Measurements from ENCODE around the gene PGPEP1.
"Not testable (repeated sequence)": the region's sequence is repeated elsewhere in the genome, so short reads cannot be mapped to it uniquely, and the experiment has no call there.

The PGPEP1 gene

DNA sequence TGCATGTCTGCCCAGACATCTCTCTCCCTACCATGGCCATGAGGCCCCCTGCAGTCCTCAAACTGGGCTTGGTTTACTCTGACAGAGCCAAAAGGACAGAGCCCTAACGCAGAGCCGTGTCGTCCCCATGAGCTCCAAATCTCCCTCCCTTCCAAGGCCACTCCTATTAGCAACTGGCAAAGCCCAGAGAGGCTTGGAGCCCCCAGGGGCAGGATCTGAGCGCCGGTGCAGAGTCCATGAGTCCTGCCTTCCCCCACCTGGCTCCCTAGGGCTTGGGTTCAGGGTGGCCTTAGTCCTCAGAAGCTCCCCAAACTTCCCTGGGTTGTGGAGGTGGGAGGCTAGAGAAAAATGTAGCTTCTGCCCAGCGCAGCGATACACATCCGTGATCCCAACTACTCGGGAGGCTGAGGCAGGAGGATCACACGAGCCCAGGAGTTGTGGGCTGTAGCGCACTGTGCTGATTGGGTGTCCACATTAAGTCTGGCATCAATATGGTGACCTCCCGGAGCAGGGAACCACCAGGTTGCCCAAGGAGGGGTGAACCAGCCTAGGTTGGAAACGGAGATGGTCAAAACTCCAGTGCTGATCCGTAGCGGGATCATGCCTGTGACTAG lies 7.4 kb upstream of the PGPEP1 start:
- no peak for DNase-seq (ENCODE audit: low spot score)

DNA sequence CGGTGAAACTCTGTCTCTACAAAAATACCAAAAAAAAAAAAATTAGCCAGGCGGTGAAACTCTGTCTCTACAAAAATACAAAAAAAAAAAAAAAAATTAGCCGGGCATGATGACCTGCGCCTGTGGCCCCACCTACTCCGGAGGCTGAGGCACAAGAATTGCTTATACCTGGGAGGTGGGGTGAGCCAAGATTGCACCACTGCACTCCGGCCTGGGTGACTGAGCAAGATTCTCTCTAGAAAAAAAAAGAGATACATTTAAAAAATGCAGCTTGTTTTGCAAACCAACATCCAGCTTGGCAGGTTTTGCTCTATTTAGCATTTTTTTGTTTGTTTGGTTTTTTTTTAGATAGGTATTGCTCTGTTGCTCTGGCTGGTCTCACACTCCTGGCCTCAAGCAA lies 6.7 kb upstream of the PGPEP1 start:
- DNase-seq (ENCODE audit: low spot score): no peak

DNA sequence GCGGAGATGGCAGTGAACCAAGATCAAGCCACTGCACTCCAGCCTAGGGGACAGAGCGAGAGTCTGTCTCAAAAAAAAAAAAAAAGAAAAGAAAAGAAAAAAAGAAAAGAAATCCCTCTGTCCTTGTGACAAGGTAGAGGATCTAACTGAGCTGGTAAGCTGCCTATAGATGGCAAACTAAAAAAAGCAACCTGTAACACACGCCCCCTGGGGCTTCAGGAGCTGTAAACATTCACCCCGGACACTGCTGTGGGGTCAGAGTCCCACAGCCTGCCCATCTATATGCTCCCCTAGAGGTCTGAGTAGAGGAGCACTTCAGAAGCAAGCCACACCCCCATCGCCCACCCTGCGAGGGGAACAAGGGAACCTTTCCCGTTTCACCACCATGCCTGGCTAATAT lies 4.3 kb upstream of the PGPEP1 start:
- DNase-seq (ENCODE audit: low spot score): no peak

DNA sequence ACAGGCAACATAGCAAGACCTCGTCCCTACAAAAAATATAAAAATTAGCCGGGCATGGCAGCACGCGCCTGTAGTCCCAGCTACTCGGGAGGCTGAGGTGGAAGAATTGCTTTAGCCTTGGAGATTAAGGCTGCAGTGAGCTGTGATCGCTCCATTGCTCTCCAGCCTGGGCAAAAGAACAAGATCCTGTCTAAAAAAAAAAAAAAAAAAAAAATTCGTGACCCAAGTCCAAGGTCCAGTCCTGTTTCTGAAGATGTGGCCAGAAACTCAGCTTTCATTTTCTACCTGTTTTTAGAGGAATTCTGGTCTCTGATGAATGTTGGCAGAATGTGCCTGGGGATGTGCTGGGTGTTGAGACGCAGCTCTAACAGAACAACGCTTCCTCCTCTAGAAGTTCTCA lies 1.9 kb upstream of the PGPEP1 start:
- DNase-seq (ENCODE audit: low spot score): no peak

DNA sequence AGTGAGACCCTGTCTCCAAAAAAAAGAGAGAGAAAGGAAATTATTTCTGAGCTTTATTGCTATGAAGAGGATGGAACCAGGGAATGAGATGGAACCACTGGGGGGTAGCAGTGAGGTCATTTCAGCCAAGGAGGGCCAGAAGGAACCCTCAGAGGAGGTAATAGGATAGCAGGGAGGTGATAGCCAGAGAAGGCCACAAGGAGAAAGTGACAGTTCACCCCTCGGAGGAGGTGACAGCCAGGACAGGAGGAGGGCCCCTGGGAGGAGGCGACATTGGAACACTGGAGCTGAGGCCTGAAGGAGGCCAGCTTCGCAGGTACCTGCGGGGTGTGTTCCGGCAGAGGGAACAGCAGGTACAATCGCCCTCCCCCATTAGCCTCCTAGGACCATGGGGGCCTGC lies 675 bp upstream of the PGPEP1 start:
- DNase-seq (ENCODE audit: low spot score): peak; percentile 66

DNA sequence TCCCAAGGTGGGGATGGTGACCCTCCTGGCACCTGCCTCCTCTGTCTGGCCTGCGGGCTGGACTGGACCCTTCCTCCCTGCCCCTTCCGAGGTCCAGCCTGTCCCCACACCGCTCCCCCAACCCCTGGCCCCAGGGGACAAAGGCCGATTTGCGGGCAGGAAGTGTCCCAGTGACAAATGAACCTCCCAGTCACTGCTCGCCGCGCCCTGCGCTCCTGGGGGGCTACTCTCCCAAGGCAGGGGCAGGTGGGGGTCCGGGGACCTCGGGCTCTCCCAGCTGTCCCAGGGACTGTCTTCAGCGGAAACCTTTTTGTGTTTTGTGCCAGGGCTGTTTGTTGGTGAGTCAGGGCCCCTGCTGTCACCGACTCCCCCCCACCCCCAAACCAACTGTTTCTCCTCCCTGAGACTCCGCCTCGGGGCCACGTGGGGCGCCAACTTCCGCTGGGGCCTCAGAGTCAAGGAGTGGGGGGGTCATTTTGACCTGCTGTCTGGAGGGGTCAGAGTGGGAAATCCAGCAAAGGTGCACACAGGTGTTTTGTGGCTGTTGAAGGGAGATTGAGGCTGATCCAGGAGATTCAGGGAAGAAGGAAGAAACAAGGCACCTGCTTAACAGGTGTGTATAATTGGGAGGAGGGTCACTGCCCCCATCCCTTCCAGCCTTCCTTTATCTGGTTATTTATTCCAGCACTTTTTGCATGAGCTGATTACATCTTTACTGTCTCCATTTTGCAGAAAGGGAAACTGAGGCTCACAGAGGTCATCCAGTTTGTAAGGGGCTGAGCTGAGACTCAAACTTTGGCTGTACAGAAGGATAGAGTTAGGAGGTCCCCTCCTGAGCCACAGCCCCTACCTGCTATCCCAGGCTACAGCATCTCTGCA lies 831 bp downstream of the PGPEP1 start:
- DNase-seq (ENCODE audit: low spot score): peak; percentile 78

DNA sequence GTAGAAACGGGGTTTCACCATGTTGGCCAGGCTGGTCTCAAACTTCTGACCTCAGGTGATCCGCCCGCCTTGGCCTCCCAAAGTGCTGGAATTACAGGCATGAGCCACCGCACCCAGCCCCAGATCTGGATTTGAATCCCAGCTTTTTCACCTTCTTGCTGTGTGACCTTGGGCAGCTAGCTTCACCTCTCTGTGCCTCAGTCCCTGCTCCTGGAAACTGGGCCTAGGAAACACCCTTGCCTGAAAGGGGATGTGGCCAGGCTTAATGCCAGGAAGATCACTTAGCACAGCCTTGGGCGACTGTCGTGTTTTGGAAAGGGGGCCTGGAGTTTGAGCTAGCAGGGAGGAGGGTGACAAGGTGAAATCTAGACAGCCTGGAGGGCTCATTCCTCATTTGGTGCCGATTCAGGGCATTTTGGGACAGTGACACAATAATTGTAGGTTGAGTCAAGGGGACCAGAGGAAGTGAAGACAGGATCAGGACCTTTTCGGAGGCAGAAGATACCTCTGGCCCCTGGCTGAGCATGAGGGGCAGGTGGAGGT lies 1.8 kb downstream of the PGPEP1 start:
- no peak for DNase-seq (ENCODE audit: low spot score)

DNA sequence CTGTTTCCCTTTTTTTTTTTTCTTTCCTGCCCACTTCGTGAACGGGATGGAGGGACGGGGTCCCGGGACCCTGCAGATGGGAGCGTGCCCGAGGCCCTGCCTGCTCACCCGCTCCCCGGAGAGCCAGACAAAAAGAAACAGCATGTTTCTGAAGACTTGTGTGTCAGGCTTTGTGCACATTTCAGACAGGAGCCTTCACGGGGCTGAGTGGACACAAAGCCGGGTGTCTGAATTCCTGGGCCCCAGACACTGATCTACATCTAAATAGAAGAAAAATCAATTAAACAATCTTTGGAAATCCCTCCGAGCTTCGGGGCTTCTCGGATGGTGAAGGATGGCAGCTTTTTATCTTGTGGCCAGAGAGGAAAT lies 4.2 kb downstream of the PGPEP1 start:
- DNase-seq (ENCODE audit: low spot score): no peak

DNA sequence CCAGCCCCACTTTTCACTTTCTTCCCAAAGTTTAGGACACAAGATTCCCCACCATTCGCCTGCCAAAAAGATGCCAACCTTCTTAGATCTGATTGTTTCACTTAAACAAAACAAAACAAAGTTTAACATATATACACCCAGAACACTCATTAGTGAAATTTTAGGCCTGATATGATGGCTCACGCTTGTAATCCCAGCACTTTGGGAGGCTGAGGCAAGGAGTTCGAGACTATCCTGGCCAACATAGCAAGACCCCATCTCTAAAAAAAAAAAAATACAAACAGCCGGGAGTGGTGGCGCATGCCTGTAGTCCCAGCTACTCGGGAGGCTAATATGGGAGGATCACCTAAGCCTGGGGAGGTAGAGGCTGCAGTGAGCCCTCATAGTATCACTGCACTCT lies 4.9 kb downstream of the PGPEP1 start:
- no peak for DNase-seq (ENCODE audit: low spot score)

DNA sequence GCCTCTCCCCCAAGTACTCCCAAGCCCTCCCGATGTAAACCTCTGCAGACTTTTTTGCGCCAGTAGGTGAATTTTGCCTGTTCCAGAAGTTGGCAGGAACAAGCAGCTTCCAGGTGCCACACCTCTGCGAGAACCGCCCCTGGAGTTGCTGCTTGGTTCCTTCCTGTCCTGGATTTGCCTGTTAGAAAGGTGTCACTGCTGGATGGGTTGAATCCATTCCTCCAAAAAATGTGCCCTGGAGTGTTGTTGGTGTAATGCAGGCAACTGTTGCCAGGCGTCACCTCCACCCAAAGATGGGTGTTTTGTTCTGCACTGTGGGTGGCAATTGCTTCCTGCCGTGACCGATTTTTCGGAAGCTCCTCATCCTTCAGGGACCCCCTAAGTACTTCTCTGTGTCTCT lies 5.7 kb downstream of the PGPEP1 start:
- DNase-seq (ENCODE audit: low spot score): no peak

DNA sequence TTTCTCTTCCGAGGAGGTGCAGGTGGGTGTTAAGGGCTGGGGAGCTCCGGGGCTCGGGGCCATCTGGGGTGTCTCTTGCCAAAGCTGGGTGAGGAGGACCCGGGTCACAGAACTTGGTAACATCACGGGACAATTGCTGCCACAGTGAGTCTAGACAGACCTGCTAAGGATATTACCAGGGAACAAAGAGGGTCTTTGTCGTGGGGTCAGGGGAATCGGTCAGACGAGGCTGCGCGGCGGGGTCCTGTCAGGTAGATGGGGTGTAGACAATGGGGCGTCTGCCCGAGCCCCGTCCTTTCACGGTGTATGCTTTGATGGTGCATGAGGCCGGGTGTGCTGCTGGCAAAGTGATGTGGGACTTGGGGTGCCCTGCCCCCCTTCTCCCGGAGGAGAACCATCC lies 7.8 kb downstream of the PGPEP1 start:
- DNase-seq (ENCODE audit: low spot score): no peak

DNA sequence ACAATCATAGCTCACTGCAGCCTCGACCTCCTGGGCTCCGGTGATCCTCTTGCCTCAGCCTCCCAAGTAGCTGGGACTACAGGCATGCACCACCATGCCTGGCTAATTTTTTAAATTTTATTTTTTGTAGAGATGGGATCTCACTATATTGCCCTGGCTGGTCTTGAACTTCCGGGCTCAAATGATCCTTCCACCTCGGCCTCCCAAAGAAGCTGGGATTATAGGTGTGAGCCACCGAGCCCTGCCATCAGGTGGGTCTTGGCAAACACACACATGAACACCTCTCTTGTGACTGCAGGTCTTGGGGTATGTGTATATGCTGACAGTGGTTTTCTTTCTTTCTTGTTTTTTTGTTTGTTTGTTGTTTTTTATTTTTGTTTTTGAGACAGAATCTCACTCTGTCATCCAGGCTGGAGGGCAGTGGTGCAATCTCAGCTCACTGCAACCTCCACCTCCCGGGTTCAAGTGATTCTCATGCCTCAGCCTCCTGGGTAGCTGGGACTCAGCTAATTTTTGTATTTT lies 8.5 kb downstream of the PGPEP1 start:
- DNase-seq (ENCODE audit: low spot score): not testable (repeated sequence)

DNA sequence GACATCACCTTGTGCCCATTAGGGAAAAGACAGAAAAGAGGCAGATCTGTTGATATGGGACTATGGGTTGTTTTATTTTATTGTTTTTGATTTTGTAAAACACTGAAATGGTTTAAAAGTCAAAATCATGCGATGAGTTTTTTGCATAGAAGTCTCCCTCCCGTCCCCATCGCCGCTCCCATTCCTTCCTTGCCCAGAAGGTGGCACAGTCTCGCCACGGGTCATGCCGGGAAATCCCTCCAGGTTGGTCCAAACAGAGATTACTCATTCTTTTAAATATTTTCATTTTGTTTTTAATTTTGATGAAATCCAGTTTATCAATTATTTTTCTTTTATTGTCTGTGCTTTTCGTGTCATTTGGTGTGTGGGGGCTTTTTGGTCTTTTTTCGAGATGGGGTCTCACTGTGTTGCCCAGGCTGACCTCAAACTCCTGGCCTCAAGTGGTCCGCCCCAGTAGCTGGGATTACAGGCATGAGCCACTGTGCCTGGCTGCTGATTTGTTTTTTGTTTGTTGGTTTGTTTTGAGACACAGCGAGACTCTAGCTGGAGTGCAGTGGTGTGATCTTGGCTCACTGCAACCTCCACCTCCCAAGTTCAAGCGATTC lies 9.2 kb downstream of the PGPEP1 start:
- DNase-seq (ENCODE audit: low spot score): peak; percentile 76

DNA sequence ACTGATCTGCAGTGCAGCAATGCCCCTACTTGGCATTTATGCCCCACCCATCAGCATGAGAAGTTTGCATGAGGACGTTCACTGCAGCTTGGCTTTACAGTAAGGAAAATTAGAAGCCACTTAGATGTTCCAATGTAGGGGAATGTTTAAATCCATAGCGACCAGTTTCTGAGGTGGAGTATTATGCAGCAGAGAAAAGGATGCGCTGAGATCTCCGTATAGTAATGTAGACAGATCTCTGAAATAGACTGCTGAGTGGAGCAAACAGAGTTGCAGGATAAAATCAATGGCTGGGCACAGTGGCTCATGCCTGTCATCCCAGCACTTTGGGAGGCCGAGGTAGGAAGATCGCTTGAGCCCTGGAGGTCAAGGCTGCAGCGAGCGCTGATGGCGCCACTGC lies 10.1 kb downstream of the PGPEP1 start:
- no peak for DNase-seq (ENCODE audit: low spot score)

DNA sequence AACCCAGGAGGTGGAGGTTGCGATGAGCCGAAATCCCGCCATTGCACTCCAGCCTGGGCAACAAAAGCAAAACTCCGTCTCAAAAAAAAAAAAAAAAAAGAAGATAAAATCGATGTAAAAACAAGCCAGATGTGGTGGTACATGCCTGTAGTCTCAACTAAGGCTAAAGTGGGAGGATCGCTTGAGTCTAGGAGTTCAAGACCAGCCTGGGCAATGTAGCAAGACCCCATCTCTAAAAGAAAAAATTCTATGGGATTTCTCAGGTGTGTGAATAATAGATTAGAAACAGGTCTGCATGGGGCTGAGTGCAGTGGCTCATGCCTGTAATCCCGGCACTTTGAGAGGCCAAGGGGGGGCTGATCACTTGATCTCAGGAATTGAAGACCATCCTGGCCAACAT lies 11.1 kb downstream of the PGPEP1 start:
- no peak for DNase-seq (ENCODE audit: low spot score)

DNA sequence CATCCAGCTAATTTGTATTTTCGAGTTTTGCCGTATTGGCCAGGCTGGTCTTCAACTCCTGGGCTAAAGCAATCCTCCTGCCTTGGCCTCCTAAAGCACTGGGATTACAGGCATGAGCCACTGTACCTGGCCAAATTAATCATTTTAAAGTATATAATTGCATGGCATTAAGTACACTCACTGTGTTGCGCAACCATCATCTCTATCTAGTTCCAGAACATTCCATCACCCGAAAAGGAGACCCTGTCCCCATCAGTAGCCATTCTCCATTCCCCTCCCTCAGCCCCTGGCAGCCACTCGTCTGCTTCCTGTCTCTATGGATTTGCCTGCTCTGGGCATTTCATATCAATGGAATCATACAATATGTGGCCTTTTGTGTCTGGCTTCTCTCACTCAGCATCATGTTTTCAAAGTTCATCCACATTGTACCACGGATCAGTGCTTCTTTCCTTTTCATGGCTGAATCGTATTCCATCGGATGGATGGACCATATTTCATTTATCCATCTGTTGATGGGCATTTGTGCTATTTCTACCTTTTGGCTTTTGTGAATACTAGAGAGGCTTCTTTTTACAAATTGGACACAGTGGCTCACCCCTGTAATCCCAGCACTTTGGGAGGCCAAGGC lies 13.1 kb downstream of the PGPEP1 start:
- no peak for DNase-seq (ENCODE audit: low spot score)

DNA sequence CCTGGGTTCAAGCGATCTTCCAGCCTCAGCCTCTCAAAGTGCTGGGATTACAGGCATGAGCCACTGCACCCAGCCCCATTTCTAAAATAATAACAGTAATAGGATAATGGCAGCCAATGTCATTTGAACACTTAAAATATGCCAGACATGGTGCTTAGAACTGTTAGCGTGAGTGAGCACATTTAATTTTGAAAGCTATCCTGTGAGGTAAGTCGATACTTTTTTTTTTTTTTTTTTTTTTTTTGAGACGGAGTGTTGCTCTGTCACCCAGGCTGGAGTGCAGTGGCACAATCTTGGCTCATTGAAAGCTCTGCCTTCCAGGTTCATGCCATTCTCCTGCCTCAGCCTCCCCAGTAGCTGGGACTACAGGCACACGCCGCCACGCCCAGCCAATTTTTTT lies 14.3 kb downstream of the PGPEP1 start:
- not testable (repeated sequence) for DNase-seq (ENCODE audit: low spot score)

DNA sequence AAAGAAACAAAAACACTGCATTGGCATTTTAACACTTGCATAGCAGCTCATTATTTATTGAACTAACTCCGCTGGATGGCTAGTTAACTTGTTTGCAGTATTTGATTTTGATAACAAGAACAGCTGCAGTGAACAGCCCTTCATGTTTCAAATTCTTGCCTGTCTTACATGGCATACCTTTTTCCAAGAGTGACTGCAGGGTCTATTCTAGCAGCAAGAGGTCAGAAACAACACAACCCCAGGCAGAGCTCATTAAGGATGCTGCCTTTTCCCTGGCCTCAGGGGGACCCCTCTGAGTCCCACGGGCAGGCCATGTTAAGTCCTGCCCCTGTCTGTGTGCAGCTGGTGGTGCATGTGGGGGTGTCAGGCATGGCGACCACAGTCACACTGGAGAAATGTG lies 16.6 kb downstream of the PGPEP1 start:
- DNase-seq (ENCODE audit: low spot score): no peak

DNA sequence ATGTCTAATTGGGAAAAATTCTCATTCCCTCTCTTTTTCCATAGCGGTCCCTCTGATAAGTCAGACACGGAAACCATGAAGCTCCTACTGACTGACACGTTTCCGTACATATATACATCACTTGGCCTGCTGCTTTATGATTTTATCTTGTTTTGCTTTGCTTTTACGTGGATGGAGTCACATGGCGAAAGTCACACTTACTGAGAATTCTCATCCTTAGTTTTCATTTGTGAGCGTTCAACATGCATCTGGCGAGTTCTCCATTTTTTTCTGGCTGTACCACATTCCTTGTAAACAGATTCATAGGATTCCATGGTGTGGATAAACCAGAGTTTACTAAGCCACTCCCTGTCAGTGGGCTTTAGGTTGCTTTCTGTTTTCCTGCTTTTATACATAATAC lies 21.2 kb downstream of the PGPEP1 start:
- DNase-seq (ENCODE audit: low spot score): no peak

DNA sequence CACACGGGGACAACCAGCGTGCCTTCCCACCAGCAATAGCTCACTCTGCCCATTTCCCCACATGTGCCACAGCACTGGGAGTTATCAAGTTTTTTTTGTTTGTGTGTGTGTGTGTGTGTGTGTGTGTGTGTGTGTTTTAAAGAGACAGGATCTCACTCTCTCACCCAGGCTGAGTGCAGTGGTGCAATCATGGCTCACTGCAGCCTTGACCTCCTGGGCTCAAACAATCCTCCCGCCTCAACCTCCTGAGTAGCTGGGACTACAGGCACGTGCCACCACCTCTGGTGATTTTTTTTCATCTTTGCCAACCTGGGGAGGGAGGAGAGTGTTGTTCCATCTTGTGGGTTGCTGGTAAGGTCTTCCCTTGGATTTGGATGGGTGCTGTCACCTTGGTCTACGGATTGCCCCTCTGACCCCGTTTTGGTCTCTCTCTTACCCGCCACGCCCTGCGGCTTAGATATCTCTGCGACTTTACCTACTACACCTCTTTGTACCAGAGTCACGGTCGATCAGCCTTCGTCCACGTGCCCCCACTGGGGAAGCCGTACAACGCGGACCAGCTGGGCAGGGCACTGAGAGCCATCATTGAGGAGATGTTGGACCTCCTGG lies 22.6 kb downstream of the PGPEP1 start:
- DNase-seq (ENCODE audit: low spot score): no peak

DNA sequence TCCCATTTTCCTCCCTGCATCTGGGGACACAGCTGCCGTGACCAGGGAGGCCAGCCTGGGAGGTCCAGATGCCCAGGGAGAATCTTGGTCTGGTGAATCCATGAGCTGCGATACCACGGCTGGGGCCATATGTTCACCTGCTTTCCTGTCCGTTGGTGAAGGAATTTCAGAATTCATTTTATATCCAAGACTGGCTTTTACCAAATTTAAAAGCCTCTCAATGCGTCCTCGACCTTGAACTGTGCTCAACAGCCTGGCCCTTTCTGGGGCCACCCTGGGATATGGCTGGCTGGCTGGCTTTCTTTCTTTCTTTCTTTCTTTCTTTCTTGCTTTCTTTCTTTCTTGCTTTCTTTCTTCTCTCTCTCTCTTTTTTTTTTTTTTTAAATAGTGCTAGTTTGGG lies 23.4 kb downstream of the PGPEP1 start:
- no peak for DNase-seq (ENCODE audit: low spot score)

DNA sequence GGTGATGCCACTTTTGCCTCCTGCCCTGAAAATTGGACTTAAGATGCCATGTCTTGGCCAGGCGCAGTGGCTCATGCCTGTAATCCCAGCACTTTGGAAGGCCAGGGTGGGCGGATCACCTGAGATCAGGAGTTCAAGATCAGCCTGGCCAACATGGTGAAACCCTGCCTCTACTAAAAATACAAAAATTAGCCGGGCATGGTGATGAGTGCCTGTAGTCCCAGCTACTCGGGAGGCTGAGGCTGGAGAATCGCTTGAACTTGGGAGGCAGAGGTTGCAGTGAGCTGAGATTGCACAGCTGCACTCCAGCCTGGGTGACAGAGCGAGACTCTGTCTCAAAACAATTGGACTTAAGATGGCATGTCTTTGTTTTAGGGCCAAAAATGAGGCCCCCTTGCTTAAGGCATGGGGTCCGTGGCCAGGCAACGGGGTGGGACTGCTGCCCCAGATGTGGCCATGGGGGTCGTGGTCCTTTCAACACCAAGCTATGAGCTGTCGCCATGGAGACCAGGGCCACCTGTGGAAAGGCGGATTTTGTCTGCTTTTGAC lies 24.0 kb downstream of the PGPEP1 start:
- not testable (repeated sequence) for DNase-seq (ENCODE audit: low spot score)

Data from hepatic stellate cell (primary cell).